C4-2B (cell line): ENCODE data around the gene SLC25A51.

Experiments
- CTCF ChIP-seq: fragments of 450-650 bp; conservative IDR thresholded peaks from 2 replicates; pipeline ENCODE4 v1.5.1; 2017; ENCODE audit warnings: mild to moderate bottlenecking
- ZFX ChIP-seq: fragments of 450-650 bp; IDR thresholded peaks from 2 replicates; pipeline ENCODE4 v1.6.1; 2017

- TF ChIP-seq CTCF (no peak), ZFX (no peak)
Observed at GRCh38 chr9:37928552-37929430, 24.9 kb upstream of the SLC25A51 start.
